Suprapubic skin (tissue), 3 donors: ENCODE data around the gene PDE4B.

Source experiments
- POLR2AphosphoS5 ChIP-seq, 3 donors: sonication (generic); formaldehyde crosslinking; IDR thresholded peaks; one replicate each; pipeline ENCODE4 v1.6.1; 2017; ENCODE audit warnings: antibody characterized with exemption in 3 of 3
- TF ChIP-seq, protein P1 (sequence below), 2 donors: fragments of 200-600 bp in 1 of 2; fragments of 450-650 bp in 1 of 2; sonication (generic) in 1 of 2; IDR thresholded peaks; one replicate each; pipeline ENCODE4 v1.5.1; 2016 to 2019; ENCODE audit warnings: antibody characterized with exemption in 2 of 2, mild to moderate bottlenecking in 1 of 2, moderate library complexity in 1 of 2

DNA sequence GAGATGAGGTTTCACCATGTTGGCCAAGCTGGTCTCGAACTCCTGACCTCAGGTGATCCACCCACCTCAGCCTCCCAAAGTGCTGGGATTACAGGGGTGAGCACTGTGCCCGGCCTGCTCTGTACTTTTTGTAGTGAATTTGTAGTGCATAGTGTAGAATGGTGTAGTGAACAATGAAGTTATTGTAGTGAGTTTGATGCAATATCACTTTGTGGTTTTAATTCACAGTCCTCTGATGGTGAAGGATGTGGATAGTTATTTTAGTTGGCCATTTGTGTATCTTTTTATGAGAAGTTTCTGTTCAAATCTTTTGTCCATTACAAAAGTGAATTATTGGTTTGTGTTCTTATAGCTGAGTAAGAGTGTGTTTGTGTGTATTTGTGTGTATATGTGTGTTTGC lies 57.6 kb downstream of the PDE4B start:
- TF ChIP-seq, protein P1, sequence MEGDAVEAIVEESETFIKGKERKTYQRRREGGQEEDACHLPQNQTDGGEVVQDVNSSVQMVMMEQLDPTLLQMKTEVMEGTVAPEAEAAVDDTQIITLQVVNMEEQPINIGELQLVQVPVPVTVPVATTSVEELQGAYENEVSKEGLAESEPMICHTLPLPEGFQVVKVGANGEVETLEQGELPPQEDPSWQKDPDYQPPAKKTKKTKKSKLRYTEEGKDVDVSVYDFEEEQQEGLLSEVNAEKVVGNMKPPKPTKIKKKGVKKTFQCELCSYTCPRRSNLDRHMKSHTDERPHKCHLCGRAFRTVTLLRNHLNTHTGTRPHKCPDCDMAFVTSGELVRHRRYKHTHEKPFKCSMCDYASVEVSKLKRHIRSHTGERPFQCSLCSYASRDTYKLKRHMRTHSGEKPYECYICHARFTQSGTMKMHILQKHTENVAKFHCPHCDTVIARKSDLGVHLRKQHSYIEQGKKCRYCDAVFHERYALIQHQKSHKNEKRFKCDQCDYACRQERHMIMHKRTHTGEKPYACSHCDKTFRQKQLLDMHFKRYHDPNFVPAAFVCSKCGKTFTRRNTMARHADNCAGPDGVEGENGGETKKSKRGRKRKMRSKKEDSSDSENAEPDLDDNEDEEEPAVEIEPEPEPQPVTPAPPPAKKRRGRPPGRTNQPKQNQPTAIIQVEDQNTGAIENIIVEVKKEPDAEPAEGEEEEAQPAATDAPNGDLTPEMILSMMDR (IDR thresholded peaks at IDR 0.05): no peak
- no peak for TF ChIP-seq POLR2AphosphoS5 (IDR thresholded peaks at IDR 0.05)
